Measurements from ENCODE around the gene SHANK3.

The SHANK3 gene

GRCh38 chr22:50706481-50707125, 34.0 kb downstream of the SHANK3 start:
- no peak overlapping the region for H3K4me3 ChIP-seq (ENCODE audit: low read length)
- no peak for DNase-seq (ENCODE audit: low read depth)
- no peak for TF ChIP-seq CTCF (conservative IDR thresholded peaks at IDR 0.05; ENCODE audit: low read length)

DNA sequence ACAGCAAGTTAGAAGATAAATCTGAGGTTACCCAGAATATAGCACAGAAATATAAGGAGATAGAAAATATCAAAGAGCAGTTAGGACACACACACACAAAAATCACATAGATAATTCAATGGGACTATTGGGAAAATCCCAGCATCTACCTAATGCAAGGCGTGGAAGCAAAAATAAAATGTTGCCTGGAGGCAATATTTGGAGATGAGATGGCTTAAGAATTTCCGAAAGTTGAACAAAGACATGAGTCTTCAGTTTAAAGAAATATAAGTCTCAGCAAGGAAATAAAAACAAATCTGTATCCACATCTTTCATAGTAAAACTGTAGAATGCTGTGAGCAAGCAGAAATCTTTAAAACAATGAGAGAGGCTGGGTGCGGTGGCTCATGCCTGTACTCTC, 35.9 kb downstream of the SHANK3 start:
- no peak for TF ChIP-seq CTCF (conservative IDR thresholded peaks at IDR 0.05; ENCODE audit: low read length)
- no peak overlapping the region for H3K4me3 ChIP-seq (ENCODE audit: low read length)
- DNase-seq (ENCODE audit: low read depth), result no peak

DNA sequence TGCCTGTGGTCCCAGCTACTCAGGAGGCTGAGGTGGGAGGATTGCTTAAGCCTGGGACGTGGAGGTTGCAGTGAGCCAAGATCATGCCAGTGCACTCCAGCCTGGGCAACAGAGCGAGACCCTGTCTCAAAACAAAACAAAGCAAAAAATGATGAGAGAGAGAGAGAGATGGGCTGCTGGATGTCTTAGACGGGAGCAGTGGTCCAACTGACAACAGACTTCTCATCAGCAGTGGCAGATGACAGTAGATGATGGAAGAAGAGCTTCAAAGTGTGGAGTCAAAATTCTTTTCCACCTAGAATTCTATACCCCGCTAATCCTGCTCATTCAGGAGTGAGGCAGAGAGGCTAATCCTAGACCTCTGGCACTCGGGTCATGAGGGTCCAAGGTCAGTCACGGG, 36.4 kb downstream of the SHANK3 start:
- H3K4me3 ChIP-seq (ENCODE audit: low read length), result no peak overlapping the region
- no peak for TF ChIP-seq CTCF (conservative IDR thresholded peaks at IDR 0.05; ENCODE audit: low read length)
- no peak for DNase-seq (ENCODE audit: low read depth)

GRCh38 chr22:50710221-50710620, 37.6 kb downstream of the SHANK3 start:
- TF ChIP-seq CTCF (conservative IDR thresholded peaks at IDR 0.05; ENCODE audit: low read length), result no peak
- H3K4me3 ChIP-seq (ENCODE audit: low read length), result no peak overlapping the region
- no peak for DNase-seq (ENCODE audit: low read depth)

DNA sequence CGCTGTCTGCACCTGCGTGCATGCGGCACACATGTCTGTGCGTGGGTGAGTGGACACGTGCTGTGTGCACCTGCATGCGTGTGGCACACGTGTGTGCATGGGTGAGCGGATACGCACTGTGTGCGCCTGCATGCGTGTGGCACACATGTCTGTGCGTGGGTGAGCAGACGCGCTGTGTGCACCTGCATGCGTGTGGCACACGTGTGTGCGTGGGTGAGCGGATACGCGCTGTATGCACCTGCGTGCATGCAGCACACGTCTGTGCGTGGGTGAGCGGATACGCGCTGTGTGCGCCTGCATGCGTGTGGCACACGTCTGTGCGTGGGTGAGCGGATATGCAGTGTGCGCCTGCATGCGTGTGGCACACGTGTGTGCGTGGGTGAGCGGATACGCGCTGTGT, 38.3 kb downstream of the SHANK3 start:
- no peak for TF ChIP-seq CTCF (conservative IDR thresholded peaks at IDR 0.05; ENCODE audit: low read length)
- H3K4me3 ChIP-seq (ENCODE audit: low read length), result no peak overlapping the region
- no peak for DNase-seq (ENCODE audit: low read depth)

GRCh38 chr22:50711446-50712340, 39.1 kb downstream of the SHANK3 start:
- TF ChIP-seq CTCF (conservative IDR thresholded peaks at IDR 0.05; ENCODE audit: low read length), result no peak
- DNase-seq (ENCODE audit: low read depth), result no peak
- no peak overlapping the region for H3K4me3 ChIP-seq (ENCODE audit: low read length)
